HG02642 (cell line): ENCODE results near the gene RANBP17.
"Not testable (repeated sequence)": the region's sequence is repeated elsewhere in the genome, so short reads cannot be mapped to it uniquely, and the experiment has no call there.

Experiments
- ATAC-seq: cut with Tn5 transposase; IDR thresholded peaks from one replicate; pipeline ENCODE4 v1.9.1; 2021; ENCODE audit warnings: mild to moderate bottlenecking; ENCODE audit not compliant: unreplicated experiment, poor library complexity

The RANBP17 gene

DNA sequence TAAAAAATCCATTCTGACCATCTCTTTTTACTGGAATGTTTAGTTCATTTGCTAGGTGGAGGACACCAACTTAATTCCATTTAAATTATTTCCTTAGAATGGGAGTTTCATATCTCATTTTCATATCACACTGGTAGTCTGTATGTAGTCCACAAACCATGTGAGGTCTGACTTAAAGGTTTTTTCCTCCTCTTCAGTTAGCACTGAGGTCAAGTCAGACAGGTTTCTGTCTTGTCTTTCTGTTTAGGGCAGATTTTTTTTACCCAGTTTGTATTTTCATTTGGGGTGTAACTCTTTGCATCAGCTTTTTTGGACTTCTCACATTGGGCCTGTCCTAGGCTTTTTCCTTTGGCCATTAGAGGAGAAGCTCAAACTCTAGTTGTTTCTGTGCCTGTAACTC lies 75.3 kb downstream of the RANBP17 start:
- no peak for ATAC-seq

DNA sequence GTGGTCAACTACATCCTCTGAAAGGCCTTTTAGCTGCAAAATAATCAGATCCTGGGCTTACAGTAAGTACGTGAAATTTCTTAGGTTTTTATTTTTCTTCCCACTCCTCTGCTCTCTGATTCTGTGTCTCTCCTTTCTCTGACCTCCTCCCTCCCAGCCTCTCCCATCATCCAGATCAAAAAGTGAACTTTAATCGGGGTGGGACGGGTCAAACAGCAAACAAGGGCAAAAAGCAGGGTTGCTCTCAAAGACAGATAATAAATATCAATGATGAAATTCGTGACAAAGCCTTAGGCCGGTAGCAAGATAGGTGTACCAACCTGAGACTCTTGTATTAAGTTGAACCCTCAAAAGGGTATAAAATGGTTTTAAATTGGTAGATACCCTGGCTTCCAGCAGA lies 76.1 kb downstream of the RANBP17 start:
- no peak for ATAC-seq

DNA sequence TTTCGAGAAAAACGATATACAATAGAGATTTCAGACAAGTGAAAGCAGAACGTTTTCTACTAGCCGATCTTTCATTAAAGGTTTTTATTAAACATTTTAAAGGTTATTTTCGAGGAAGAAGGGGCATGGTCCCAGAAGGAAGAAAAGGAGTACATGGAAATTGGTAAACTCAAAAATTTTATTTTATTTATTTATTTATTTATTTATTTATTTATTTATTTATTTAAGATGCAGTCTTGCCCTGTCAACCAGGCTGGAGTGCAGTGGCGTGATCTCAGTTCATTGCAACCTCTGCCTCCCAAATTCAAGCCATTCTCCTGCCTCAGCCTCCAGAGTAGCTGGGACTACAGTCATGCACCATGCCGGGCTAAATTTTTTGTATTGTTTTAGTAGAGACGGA lies 77.4 kb downstream of the RANBP17 start:
- no peak for ATAC-seq

DNA sequence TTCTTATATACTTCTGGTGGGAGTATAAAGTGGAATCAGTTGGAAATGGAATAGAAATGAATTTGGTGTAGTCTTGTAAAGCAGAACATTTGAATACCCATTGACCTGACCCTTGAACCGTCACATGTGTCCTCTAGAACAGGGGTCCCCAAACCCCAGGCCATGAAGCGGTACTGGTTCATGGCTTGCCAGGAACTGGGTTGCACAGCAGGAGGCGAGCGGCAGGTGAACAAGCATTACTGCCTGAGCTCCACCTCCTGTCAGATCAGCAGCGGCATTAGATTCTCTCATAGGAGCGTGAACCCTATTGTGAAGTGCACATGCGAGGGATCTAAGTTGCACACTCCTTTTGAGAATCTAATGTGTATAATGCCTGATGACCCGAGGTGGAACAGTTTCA lies 80.0 kb downstream of the RANBP17 start:
- ATAC-seq: no peak

DNA sequence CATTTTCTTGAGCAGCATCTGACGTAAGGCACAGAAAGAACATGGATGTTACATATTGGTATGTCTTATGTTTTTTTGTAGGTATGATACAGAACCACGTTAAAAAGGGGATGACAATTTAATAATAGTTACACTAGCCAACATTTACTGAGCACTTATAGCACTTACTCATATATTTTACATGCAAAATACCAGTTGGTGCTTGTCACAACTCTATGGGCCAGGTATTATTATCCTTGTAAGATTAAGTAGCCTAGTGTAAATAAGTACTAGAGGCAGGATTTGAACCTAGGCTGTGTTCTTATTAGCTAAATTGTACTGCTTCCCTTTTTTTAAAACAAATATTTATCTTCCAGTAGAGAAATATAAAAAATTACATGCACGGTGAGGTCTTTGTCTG lies 83.5 kb downstream of the RANBP17 start:
- no peak for ATAC-seq

DNA sequence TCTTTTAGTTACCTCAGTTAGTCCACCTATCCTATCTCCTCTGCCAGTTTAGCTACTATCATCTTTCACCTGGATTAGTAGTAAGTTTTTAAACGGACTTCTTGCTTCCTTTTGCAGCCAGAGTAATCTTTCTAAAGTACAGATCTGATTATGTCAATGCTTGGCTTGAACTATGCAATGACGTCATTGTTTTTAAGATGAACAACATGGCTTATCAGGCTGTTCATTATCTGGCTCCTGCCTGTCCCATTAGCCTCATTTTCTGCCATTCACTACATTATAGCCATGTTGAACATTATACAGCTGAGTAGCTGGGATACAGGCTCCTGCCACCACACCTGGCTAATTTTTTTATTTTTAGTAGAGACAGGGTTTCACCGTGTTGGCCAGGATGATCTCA lies 98.7 kb downstream of the RANBP17 start:
- no peak for ATAC-seq

DNA sequence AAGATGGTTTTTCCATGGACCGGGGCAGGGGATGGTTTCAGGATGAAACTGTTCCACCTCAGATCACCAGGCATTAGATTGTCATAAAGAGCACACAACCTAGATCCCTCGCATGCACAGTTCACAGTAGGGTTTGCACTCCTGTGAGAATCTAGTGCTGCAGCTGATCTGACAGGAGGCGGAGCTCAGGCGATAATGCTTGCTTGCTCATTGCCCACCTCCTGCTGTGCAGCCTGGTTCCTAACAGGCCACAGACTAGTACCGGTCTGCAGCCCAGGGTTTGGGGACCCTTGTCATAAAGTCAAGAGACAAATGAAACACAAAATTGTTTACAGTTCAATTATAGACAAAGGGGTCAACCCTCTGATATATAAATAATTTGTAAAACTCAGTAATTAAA lies 101.7 kb downstream of the RANBP17 start:
- no peak for ATAC-seq

DNA sequence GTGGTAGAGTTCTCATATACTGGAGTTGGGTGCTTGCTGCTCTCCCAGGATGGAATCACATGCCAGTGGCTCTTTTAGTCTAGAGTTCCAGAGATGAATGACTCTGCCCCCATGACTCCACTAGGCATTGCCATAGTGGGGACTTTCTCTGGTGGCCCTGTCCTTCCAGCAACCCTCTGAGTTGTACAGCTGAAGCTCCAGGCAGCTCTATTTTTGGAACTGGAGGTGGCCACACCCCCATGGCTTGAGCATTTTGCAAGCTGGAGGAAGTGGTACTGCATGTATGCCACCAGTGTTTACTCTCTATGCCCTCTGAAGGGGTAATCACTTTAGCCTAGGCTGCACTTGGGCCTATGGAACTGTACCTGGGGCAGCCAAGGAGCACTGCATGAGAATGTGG lies 112.6 kb downstream of the RANBP17 start:
- no peak for ATAC-seq

DNA sequence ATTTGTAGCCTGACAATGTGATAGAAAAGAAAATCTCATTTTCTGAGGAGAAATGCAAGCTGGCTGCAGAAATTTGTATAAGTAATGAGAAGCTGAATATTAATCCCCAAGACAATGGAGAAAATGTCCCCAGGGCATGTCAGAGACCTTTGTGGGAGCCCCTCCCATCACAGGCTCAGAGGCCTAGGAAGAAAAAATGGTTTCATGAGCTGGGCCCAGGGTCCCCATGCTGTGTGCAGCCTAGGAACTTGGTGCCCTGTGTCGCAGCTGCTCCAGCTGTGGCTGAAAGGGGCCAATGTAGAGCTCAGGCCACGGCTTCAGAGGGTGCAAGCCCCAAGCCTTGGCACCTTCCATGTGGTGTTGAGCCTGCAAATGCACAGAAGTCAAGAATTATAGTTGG lies 118.4 kb downstream of the RANBP17 start:
- ATAC-seq: not testable (repeated sequence)

DNA sequence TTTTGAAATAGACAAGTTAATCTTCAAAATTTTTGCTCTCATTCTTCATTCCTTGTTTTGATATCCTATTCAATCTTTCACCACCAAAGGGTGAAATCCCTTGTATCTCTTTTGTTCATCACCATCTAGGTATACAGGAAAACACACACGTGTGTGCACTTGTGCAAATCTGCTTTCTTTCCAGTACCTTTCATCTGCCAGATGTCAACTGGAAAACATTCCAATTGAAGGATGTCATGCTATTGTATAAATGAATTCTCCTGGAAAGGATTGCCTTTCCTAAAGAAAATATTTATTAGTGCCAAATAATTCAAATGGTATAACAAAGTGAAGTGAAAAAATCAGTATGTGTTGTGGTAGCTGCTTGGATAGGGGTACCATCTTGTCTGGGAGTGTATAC lies 123.7 kb downstream of the RANBP17 start:
- ATAC-seq: no peak

DNA sequence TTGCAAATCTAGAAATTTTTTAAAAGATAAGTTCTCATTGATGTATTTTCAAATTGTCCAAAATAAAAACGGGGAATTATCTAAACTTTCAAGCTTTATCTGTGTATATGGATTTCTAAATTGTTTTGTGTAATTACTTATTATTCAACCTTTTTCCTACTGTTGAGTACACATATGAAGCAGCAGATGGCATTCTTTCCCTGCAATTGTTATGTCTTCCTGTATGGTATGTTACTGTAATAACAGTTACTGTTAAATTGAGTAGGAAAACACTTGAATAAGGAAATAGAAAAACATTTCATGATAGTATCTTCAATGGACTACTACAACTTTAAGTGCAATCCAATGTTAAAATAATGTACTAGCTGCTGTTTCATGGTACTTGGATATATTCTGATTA lies 124.8 kb downstream of the RANBP17 start:
- ATAC-seq: no peak

DNA sequence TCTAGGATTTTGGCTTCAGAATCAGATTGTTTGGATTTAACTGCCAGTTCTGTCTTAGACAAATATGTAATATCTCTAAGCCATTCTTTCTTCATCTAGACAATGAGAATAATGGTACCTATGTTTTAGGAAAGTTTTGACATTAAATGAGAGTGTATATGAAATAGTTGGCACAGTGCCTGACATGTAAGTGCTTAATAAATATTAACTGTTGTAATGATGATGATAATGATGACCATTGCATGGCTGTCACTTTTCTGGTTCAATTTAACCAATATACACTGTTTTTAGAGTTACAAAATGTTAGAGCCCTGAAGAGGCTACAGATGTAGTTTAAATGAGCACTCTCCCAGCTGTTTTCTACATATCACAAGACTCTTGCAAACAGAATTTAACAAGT lies 131.7 kb downstream of the RANBP17 start:
- ATAC-seq: no peak

DNA sequence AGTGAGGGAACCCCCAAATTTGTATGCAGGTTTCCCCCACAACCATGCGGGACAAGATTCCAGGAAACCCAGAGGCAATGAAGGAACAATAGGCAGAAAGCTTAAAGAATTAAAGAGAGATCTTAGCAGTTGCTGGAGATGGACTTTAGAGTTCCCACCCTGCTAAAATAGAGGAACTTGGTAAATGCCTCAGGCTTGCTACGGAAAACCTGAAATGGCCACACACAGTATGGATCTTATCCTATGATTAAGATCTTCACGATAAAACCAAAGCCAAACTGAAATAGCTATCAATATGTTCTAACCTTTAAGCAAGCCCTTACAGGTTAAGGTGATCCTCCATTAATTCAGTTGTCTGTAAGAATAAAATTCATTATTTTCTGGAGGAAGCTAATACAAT lies 148.3 kb downstream of the RANBP17 start:
- no peak for ATAC-seq

DNA sequence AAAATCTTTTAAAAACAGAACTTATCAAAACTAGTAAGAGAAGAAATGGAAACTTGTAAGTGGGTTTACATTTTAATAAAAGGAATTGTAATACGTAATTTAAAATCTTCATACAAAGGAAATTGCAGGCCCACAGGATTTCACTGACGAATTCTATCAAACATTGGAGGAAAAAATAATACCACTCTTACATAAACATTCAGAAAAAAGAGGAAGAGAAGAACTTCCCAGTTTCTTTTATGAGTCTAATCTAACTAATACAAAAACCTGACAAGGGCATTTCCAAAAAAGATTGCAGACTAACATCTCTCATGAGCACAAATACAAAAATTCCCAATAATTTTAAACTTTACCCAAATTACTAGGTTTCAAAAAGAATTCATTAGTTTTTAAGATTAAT lies 149.0 kb downstream of the RANBP17 start:
- ATAC-seq: no peak

DNA sequence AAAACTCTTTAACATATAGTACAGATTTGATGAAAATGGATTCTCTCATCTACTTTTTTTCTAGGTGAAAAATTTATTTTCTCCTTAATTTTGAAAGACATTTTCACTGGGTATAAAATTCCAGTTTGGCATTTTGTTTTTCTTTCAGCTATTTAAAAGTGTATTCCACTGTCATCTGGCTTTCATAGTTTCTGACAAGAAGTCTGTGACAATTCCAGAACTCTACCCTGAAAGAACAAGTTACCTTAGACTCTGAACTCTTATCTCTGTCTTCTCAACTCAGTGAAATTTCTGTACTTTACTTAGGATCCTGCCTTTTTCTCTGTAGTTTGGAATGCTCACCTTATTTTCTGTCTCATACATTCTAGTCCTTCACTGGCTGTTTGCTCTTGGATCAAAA lies 161.7 kb downstream of the RANBP17 start:
- ATAC-seq: no peak

DNA sequence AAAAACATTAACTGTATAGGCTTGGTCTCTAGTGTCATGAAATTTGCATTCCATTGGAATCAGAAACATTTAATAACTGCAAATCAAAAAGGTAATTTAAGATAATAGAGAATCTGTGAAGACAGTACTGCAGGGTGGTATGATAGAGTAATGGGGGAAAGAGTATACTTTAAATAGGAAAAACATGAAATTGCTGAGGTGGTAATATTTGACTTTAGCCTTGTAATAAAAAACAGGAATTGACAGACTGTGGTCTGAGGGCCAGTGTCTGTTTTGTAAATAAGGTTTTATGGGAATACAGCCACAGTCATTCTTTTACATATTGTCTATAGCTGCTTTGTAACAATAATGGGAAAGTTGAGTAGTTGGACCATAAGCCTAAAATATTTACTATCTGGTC lies 162.3 kb downstream of the RANBP17 start:
- no peak for ATAC-seq

DNA sequence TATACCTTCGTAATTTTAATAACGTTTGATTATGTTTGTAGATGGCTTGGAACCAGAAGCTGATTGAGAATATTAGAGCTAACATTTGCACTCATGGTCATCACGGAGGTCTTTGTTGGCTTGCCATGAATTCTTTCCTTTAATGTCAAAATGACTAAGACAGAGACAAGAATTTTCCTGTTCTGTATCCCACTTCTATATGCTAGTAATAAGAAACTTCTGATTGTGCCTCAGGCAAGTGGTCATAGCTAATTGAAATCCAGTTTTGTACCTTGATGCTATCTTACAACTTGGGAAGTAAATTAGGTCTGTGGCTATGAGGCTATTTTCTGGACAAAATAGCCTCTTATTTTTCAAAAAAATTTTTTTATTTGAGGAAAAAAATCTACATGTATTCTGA lies 167.6 kb downstream of the RANBP17 start:
- ATAC-seq: no peak

DNA sequence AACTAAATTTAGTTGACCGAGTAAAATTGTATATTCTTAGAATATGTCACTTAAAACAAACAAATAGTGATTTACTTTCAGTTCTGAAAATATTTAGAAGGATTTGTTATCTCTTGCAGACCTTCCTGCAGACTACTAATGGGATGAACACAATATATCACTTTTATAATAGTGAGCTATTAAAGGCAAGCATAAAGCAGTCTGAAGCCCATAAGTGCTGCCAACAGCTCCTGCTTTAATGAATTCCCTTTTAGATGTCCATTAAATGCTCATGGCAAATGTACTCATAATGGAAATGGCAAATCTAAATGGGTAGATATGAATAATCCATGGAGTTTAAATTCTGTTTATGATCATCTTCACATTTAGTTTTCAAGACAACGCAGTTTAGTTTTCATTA lies 170.2 kb downstream of the RANBP17 start:
- no peak for ATAC-seq

DNA sequence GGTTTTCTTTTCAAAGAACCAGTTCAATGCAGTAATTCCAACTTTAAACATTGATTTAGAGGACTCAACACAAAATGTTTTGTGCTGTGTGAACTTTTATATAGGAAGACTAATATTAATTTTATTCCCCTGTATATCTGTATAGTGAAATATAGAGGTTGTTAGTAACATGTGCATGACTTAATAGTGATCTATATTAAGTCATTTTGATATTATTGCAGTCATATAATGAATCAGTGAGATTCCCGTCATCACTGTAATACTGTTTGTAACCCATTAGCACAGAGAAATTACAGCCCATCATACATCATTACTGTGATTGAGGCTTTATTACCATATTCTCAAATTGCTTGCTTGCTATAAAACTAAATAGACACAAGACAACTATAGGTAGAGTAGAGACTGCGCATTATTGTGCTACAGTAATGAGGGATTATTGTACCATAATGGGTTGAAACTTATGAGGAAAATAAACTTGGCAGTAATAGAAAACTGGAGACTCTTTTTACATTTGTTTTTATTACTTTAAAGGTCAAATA lies 170.7 kb downstream of the RANBP17 start:
- no peak for ATAC-seq

DNA sequence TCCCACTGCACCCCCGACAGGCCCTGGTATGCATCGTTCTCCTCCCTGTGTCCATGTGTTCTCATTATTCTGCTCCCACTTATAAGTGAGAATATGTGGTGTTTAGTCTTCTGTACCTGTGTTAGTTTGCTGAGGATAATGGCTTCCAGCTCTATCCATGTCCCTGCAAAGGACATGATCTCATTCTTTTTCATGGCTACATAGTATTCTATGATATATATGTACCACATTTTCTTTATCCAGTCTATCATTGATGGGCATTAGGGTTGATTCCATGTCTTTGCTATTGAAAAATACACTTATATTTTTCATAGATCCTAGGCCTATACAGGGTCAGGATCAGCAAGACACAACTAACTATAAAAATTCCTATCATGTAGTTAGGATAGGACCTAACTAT lies 180.1 kb downstream of the RANBP17 start:
- not testable (repeated sequence) for ATAC-seq

DNA sequence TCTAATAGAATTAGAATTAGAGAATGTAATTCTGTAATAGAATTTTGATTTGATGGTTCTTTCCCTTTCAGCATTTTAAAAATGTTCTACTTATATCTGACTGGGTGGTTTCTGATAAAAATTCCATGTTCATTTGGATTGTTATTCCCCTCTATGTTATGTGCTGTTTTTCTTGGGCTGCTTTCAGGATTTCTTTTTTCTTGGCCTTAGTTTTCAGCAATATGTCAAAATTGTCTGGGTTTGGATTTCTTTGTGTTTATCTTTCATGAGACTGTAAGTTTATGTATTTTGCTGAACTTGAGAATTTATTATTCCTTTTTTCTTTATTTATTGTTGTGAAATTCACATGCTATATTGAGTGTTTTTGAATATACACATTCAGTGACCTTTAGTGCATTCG lies 189.1 kb downstream of the RANBP17 start:
- no peak for ATAC-seq

DNA sequence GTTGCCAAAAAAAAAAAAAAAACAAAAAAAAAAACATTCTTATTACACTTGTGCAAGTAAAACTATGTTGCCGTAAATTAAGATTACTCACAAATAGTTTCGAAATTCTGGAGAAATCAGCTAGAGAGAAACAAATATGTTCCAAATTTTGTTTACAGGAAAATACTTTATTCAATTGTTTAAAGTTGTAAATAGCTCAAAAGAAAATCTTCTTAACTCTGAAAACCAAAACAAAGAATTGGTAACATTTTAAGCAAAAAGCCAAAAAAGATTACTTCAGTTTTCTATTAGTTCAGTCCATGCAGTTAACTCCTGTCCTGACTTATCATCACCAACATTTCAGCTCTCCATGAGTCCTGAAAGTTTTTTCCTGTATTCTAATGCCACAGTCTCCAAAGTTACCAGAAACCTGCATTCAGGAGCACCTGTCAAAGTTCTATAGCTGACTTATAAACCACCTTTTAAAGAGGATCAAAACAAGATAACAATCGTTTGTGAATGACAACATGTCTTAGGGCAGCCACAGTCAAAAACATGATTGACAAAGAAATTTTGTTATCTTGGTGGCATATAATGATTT lies 194.1 kb downstream of the RANBP17 start:
- no peak for ATAC-seq
